ENCODE measurements around the gene ABI3BP.

Gene ABI3BP

DNA sequence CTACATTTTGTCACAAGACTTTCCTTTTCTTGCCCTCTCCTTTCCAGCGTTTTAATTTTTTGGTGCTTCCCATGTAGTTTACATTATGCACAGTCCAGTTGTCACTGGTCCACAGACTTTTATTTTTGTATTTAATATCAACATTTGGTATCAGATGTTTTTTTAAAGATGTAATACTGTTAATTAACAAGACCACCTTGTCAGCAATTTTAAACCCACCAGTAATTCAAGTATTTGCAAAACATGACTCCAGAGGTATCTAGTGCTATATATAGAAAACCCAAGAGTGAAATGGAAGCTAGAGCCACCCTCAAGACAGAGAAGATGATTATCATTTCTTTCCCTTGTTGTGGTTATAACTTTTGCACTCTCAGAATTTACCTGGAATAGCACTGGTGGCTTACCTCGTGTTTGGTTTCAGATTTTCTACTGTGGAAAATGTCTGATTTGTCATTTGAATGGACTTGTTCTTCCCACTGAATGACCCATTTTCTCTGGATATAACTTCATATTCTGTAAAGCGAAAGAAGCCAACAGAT, 227.7 kb downstream of the ABI3BP start:
- no peak for DNase-seq

DNA sequence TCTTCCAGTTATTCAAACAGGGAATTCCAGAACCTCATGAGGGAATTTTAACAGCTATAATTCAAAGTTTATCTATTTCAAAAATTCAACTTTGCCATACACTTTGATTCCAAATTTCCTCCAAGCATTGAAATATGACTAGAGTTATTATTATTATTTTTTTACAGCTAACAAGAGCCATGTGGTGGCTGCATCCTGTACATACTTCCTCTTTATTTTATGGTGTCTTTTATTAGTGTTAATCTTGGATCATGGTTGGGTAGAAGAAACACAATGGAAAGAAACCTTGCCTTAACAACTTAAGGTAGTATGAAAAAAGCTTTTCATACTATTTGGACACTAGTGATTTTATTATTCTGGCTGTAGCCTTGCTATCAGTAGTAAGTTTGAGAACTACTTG, 231.3 kb downstream of the ABI3BP start:
- DNase-seq: no peak

DNA sequence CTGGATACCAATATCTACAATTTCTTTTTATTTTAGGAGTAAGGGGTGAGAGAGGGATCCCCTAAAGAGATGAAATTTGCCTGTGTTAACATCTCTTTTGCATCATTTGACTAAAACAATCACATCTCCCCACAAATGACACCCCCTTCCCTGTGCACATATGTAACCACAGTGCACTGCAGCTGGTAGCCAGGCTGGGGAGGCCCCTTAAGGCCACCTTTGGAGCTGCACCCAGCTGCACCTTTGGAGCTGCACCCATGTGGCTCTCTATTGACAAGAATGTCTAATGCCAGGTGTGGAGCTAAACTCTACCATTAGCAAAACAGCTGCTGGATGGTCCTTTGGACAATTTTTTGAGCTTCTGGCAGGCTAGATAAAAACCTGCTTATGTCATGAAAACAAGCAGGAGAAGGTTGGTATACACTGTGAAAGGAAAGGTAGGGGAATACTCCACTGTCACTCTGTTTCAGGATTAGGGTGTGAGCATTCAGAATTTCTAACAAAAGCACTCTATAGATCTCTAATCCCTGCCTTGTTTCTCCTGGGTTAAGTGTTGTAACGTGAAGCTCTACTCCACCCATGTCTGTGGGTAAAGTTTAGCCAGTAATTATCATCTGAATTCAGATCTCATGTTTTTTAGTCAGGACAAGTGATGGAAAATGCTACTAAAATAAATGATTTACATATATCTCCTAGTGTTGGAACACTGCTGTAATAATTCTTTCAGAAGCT, 231.8 kb downstream of the ABI3BP start:
- DNase-seq: no peak

DNA sequence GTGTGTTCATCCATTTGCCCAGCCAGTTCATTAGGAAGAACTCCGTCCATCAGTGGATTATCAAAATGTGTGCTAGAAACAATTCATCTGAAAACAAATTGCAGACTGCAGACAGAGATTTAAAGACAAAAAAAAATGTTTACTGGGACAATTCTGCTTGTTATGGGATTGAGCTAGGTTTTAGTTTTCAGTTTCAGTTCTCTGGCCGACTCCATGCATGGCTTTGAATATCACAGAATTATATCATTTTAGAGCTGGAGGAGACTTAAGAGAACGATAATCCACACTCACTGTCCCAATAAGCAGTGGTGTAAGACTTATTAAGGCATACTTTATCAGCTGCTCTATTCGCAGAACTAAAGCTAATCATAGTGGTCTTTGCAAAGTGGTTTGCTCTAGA, 232.8 kb downstream of the ABI3BP start:
- no peak for DNase-seq

DNA sequence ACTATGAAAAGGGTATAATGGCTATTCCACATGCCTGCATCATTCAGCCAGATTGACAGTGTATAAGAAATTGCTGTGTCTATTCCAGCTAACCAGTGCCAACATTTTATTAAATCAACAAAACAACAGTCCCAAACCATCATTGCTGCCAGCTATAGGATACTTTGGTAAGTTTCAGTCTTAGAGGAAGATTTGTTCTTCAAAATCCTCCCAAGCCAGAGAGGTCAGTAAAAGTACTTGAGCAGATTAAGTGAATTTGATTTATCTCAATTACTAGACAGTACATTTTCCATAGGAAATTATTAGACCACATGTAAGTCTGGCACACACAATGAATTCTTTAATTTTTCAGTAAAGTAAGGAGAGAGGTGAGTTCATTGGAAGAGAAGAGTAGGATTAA, 233.3 kb downstream of the ABI3BP start:
- no peak for DNase-seq

DNA sequence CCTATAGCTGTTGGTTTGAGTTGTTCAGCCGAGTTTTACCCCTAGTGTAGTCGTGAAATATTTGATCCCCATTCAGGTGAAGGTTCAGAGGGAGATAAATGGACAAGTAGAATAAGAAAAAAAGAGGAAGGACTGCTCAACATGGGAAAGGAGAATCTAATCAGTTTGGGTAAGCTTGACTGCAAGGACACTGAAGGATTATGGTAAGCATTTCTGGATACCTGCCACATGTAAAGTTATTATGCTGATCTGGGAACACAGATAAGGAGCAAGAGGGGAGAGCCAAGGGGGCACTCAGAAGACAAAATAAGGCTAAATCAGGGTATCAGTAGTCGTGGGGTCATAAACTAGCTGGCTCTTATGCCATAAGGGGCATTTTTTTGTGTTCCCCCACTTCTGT, 234.1 kb downstream of the ABI3BP start:
- no peak for DNase-seq

DNA sequence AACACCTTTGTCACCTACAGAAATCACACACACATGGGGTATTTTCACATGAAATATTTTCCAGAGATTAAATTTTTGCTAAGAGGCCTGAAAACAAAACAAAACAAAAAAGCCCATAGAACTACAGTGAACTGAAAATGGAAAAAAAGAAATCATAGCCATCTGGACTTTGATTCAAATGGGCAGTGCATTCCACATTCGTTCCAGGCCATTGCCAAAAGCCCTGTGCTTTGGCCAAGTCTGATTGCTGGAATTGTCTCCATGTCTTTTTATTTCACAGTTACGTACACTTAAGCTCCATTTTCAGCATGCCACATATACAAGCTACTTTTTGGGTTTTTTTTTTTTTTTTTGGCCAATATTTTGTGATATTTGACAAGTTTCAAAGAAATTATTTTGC, 236.8 kb downstream of the ABI3BP start:
- DNase-seq: no peak

DNA sequence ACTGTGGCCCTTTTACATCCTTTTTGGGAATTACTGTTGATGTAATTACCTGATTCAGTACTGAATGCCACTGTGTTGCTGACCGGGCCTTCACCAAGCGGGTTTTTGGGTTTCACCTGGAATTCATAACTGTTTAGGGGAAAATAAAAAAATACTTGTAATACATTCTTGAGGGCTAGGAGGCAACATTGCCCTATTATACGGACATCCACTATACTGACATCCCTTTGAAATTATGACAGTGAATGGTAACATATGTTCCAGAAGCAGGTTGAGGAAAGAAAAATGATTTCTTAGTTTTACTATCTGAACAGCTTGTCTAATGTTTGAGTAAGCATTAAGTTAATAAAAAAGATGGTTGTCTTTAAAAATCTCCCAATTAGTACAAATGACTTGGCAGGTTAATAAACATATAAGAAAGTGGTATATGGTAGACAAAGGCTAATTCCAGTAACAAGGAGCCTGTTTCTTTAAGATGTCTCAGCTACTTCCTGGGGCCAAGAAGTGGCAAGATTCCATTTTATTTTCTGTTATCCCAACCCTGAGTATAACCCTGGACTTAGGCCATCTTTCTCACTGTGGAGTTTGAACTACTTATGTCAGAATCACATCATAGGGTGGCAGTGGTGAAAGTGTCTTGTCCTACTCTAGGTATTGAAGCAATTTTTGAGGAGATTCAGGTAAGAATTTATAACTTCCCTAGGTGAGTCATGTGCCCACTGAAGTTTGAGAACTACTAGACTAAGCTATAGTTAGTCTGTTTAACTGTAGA, 238.5 kb downstream of the ABI3BP start:
- no peak for DNase-seq

DNA sequence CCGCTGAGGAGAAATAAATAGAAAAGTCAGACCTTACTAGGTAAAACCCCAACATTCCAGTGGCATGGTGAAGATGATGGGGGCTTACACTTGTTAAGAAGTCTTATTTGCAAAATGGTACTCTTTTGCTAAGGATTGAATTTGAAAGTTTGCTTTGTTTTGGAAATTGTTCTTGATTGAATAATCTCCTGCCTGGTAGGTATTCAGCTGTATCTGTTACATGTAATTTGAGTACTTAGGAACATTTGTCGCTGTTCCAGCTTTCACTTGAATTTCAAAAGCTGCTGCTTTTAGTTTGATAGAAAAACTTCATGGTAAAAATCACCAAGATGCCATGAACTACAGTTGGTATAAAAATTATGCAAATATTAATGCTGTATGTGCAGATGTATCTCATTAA, 239.4 kb downstream of the ABI3BP start:
- DNase-seq: no peak

DNA sequence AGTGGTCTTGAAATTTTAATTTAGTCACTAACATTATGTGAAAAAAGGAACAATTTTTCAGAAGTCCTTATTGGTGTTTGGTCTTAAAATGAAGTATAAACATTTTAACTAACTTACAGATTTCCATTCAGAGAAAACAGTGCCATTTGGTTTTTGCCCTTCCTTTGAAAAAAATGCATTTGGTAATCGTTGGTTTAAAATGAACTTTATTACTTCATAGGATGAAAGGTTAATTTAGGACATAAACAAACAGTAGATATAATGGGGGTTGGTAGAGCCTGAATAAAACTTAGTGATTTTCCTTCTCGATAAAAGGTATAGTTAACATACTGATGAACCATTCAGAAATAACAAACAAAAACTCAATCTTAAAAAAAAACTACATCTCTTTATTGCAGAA, 244.3 kb downstream of the ABI3BP start:
- DNase-seq: no peak

DNA sequence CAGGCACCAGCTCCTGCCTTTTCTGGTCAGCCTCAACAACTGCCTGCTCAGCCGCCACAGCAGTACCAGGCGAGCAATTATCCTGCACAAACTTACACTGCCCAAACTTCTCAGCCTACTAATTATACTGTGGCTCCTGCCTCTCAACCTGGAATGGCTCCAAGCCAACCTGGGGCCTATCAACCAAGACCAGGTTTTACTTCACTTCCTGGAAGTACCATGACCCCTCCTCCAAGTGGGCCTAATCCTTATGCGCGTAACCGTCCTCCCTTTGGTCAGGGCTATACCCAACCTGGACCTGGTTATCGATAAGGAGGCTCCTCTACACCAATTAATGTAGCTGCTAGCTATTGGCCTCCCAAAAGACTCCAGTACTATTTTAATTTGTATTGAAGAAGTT, 245.0 kb downstream of the ABI3BP start:
- no peak for DNase-seq

DNA sequence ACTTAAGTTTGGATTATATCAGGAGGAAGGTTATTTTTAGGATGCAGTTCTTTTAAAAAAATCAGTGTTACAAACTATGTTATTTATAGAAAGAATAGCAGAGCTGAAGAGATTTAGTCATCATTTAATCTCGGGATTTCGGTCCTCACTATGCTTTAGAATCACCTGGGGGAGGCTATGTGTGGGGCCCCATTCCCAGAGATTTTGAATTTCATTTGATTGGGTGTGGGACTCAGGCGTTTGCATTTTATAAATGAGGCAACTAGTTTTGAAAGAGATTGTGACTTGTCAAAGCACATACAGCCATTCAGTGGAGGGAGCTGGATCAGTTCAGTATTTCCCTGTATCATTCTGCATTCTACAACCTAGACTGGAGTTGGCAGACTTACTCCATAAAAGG, 247.1 kb downstream of the ABI3BP start:
- DNase-seq: no peak

DNA sequence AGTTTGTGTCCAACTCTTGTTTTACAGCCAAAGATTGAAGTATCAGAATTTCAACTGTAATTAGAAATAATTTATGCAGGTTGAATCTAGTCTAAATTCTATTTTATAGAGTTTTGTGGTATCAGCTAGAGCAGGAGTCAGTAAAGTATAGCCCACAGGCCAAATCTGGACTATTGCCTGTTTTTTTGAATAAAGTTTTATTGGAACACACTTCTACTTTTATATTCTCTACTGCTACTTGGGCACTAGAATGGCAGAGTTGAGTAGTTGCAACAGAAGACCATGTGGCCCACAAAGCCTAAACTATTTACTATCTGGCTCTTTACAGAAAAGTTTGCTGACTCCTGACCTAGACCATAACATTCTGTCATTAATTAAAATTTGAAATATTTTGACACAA, 247.6 kb downstream of the ABI3BP start:
- no peak for DNase-seq

DNA sequence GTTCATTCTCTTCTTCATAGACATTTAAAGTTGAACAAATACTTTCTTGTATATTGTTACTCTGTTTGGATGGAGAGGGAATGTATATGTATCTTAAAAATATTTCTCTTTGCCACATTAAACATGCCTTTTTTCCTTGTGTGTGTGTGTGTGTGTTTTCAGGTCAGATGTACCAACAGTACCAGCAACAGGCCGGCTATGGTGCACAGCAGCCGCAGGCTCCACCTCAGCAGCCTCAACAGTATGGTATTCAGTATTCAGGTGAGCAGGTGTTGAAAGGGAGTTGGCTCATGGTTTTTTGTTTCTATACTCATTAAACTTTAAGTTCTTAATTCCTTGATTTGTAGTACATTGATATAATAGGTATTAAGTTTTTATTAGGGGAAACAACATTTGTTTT, 248.6 kb downstream of the ABI3BP start:
- DNase-seq: no peak

DNA sequence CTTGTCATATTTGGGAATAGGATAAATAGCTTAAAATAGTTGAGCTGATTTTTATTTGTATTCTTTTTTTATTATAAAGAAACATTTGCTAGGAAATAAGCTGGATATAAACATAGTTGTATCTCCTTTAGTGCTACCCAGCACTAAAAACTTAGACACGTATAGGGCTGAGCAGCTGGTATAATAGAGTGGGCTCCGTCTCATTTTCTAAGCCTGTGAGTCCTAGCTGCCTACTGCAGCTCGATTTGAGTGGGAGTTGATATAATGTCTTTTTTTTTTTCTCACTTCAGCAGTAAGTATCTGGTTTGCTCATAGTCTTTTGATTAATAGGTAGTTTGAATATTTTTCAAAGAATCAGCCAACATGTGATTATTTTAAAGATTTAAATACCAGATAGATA, 249.7 kb downstream of the ABI3BP start:
- no peak for DNase-seq

DNA sequence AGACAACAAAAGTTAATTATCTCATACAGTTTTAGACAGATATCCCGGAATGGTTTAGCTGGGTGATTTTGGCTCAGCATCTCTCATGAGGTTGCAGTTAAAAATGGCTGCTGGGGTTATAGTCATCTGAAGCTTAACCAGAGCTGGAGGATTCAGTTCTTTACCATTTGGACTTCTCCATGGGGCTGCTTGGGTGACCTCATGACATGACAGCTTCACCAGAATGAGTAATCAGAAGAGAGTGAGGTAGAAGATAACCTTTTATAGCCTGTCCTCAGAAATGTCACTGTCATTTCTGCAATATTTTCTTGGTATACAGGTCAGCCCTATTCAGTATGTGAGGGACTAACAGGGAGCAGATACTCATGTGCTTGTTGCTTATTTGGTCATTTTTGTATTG, 253.0 kb downstream of the ABI3BP start:
- DNase-seq: no peak

DNA sequence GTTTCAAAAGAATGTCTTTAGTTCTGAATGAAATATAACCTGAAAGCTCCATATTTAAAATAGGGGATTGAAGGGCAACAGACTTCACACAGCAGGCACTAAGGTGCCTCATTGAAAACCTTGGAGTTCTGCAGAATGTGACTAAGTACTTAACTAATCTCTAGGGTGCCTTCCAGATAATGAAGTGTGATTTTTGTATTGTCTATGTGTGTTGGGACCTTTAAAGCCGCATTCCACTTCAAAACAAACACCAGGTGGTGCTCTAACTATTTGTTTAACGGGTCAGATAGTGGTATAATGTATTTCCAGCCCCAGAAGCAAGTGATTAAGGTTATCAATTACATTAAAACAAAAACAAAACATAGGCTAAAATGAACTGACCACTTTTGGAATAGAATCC, 255.9 kb downstream of the ABI3BP start:
- DNase-seq: no peak

DNA sequence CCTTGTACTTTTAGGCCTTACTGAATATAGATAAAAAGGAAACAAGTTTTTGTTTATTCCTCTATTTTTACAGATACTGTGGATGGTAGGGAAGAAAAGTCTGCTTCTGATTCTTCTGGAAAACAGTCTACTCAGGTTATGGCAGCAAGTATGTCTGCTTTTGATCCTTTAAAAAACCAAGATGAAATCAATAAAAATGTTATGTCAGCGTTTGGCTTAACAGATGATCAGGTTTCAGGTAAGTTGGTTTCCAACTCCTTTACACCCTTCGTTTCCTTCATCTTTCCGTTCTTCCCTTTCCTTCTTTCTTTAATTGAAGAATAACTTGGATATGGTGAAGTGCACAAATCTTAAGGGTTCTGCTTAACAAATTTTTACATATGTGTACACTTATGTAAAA, 260.8 kb downstream of the ABI3BP start:
- no peak for DNase-seq

DNA sequence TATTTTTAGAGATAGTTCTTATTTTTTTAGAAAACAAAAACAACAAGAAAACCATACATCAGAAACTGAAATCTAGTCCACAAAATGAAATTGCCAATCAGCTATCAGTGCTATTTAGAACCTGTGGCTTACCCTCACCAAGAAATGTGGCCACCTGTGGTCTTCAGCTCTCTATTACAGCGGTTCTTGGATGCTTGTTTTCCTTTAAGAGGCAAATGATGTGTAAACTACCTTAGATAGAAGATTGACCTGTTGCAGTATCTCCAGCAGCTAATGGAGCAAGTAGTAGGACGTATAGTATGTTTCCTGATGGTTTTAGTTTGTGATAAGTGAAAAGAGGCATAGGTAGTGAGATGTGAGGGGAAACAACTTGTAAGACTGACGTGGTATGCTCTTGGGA, 262.7 kb downstream of the ABI3BP start:
- DNase-seq: no peak

DNA sequence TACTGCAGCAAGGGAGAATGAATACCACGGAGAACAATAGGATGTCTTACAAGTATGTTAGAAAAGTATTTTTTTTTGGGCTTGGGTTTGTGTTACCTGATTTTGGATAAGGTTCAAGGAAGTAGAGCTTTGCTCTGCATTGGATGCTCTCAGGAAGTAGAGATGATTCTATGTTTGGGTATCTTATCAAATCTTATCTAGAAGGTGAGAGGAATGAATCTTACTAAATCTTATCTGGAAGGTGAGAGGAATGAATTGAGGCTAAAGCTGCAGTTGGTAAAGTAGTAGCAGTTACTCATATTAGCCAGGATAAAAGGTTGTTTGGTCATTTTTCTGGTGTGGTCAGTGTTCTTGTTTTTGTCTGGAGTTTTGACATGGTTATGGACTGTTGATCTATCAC, 266.5 kb downstream of the ABI3BP start:
- DNase-seq: no peak

DNA sequence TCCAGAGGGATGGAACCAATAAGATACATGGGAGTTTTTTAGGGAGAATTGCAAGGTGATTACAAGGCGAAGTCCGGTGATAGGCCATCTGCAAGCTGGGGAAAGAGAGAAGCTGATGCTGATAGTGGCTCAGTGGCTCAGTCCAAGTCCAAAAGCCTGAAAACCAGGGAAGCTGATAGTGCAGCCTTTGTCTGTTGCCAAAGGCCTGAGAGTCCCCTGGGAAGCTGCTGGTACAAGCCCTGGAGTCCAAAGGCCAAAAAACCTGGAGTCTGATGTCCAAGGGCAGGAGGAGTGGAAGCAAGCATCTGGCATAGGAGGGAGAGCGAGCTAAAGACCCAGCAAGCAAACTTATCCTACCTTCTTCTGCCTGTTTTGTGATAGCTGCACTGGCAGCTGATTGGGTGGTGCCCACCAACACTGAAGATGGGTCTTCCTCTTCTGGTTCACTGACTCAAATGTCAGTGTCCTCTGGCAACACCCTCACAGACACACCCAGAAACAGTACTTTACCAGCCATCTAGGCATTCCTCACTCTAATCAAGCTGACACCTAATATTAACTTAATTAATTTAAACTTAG, 267.2 kb downstream of the ABI3BP start:
- no peak for DNase-seq

DNA sequence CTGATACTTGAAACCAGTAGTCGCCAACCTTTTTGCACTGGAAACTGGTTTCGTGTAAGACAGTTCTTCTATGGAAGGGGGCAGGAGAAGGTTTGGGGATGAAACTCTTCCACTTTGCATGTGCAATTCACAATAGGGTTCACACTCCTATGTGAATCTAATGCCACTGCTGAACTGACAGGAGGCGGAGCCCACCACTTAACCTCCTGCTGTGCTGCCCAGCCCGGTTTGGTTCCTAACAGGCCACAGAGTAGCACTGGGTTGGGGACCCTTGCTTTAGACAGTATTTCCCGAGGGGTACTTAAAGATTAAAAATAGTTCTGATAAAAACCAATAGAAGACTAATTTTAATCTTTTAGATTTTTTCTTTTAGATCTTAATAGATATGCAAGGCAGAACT, 272.8 kb downstream of the ABI3BP start:
- DNase-seq: no peak

DNA sequence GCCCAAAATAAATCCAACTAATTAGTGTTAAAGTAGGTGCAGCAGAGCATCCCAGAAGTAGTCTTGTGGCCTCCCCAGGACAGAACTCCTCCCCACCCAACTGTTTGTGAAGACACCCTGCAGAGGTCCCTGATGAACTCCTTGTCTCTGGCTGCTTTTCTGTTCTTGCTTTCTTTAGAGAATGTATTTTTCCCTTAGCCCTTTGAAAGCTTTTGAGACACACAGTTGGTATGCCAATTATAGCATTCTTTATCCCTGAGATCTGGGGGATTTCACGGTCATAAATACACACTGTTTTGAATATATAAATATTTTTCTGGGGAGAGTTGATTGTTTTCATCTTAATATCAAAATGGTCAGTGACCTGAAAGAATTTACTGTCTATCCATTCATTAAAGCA, 274.1 kb downstream of the ABI3BP start:
- DNase-seq: no peak
